Endothelial cell of umbilical vein (primary cell): ENCODE measurements around the gene RASD2. TPM values are rescaled to one million over a fixed set of nuclear protein-coding genes. Genes with fewer than 3 reads are reported as not detected.

Experiments used
- BruUV-seq: library from RNA; stranded (reverse); fragments of 400-500 nt; replicated peaks from 2 replicates; lab custom pipeline; 2021; lab: Mats Ljungman, UMichigan
- CTCF ChIA-PET: fragments of 300-600, 350-600 bp; sonication (Branson Sonifier 250); formaldehyde crosslinking; loops from one replicate; lab custom pipeline; 2021; ENCODE audit warnings: antibody characterized with exemption, inconsistent platforms; lab: Charles Lee
- POLR2A ChIA-PET: fragments of 300-600, 350-600 bp; sonication (Branson Sonifier 250); formaldehyde crosslinking; loops from one replicate; lab custom pipeline; 2021; ENCODE audit warnings: antibody characterized with exemption, inconsistent platforms; lab: Charles Lee
- DNase-seq: peaks from one replicate; pipeline ENCODE4 v3.0.0-alpha.2; 2011; ENCODE audit warnings: low read depth, low spot score
- FAIRE-seq: peaks from 2 replicates; lab custom pipeline; 2011; peaks lifted over from hg19 to GRCh38; lab: Jason Lieb, UNC
- H2AFZ ChIP-seq: 2 replicates; pipeline ENCODE4 v1.6.0; 2012; ENCODE audit warnings: low read depth, low read length, control low read depth, inconsistent platforms
- H3K27ac ChIP-seq: 2 replicates; pipeline ENCODE4 v1.5.1; 2011; ENCODE audit warnings: low read depth, mild to moderate bottlenecking, control low read depth, low read length, moderate library complexity; ENCODE audit not compliant: insufficient read depth
- H3K27me3 ChIP-seq, 2 experiments: 2 replicates each; pipeline versions ENCODE4 v1.6.0 to v1.6.1; 2011; ENCODE audit warnings: low read length in 2 of 2, mixed read lengths in 1 of 2; ENCODE audit not compliant: control insufficient read depth in 2 of 2, insufficient read depth in 2 of 2
- H3K36me3 ChIP-seq, 2 experiments: 2 replicates in 1 of 2; 3 replicates in 1 of 2; pipeline ENCODE4 v1.5.1; 2011; ENCODE audit warnings: low read length in 2 of 2, mild to moderate bottlenecking in 1 of 2, moderate library complexity in 1 of 2; ENCODE audit not compliant: control insufficient read depth in 2 of 2, insufficient read depth in 2 of 2; ENCODE audit errors: extremely low read depth in 1 of 2
- H3K4me1 ChIP-seq: 3 replicates; pipeline ENCODE4 v1.5.1; 2011; ENCODE audit warnings: mild to moderate bottlenecking, low read length; ENCODE audit not compliant: control insufficient read depth, insufficient read depth; ENCODE audit errors: extremely low read depth
- H3K4me2 ChIP-seq: 2 replicates; pipeline ENCODE4 v1.6.1; 2011; ENCODE audit warnings: low read length, control low read depth, mixed read lengths; ENCODE audit not compliant: insufficient read depth
- H3K4me3 ChIP-seq, 3 experiments: fragments of 200-600 bp in 1 of 3; sonication (generic), shearing (Covaris generic) in 1 of 3; replicated peaks in 1 of 3; 2 replicates each; pipeline ENCODE4 v1.5.1; 2011 to 2016; ENCODE audit warnings: control low read depth in 3 of 3, low read length in 3 of 3, mild to moderate bottlenecking in 2 of 3, inconsistent platforms in 1 of 3, low read depth in 1 of 3, moderate library complexity in 1 of 3; ENCODE audit not compliant: insufficient read depth in 1 of 3
- H3K79me2 ChIP-seq: 2 replicates; pipeline ENCODE4 v1.6.0; 2012; ENCODE audit warnings: low read length, inconsistent platforms; ENCODE audit not compliant: control insufficient read depth, insufficient read depth
- H3K9ac ChIP-seq: replicated peaks from 2 replicates; pipeline ENCODE3; 2011; ENCODE audit warnings: low read length, control low read depth; ENCODE audit not compliant: insufficient read depth; ENCODE audit errors: extremely low read depth
- H3K9me1 ChIP-seq: replicated peaks from 3 replicates; pipeline ENCODE4 v1.6.0; 2011; ENCODE audit warnings: mild to moderate bottlenecking, low read length; ENCODE audit not compliant: control insufficient read depth, insufficient read depth; ENCODE audit errors: extremely low read depth
- H3K9me3 ChIP-seq: replicated peaks from 2 replicates; pipeline ENCODE4 v1.5.1; 2012; ENCODE audit warnings: low read length, inconsistent platforms; ENCODE audit not compliant: control insufficient read depth, insufficient read depth
- H4K20me1 ChIP-seq: replicated peaks from 2 replicates; pipeline ENCODE3; 2011; ENCODE audit warnings: mild to moderate bottlenecking, low read length; ENCODE audit not compliant: control insufficient read depth, insufficient read depth; ENCODE audit errors: extremely low read depth
- EZH2 ChIP-seq: IDR thresholded peaks from 2 replicates; pipeline ENCODE4 v1.6.1; 2012; ENCODE audit warnings: borderline replicate concordance, low read depth, mild to moderate bottlenecking, moderate library complexity, low read length, inconsistent platforms; ENCODE audit not compliant: severe bottlenecking
- FOS ChIP-seq: IDR thresholded peaks from 2 replicates; pipeline ENCODE4 v1.6.1; 2011; ENCODE audit warnings: mild to moderate bottlenecking, low read length, moderate library complexity, borderline replicate concordance; ENCODE audit not compliant: insufficient read depth
- GATA2 ChIP-seq: IDR thresholded peaks from 2 replicates; pipeline ENCODE4 v1.7.0; 2011; ENCODE audit warnings: low read depth, mild to moderate bottlenecking, moderate library complexity, mixed read lengths, low read length; ENCODE audit not compliant: insufficient read length, insufficient read depth
- JUN ChIP-seq: IDR thresholded peaks from 2 replicates; pipeline ENCODE4 v1.6.1; 2011; ENCODE audit warnings: borderline replicate concordance, low read depth; ENCODE audit not compliant: insufficient read length, insufficient read depth
- MYC ChIP-seq: IDR thresholded peaks from one replicate; pipeline ENCODE4 v1.6.1; 2011; ENCODE audit warnings: mild to moderate bottlenecking, low read depth, low read length
- POLR2A ChIP-seq: IDR thresholded peaks from 2 replicates; pipeline ENCODE4 v1.6.1; 2012; ENCODE audit warnings: low read depth, mild to moderate bottlenecking, control low read depth, low read length
- POLR2AphosphoS5 ChIP-seq: IDR thresholded peaks from 2 replicates; pipeline ENCODE4 v1.6.1; 2012; ENCODE audit warnings: low read depth, mild to moderate bottlenecking, control low read depth, low read length, moderate library complexity; ENCODE audit not compliant: insufficient read depth
- dilution Hi-C: fragments of 300-500 bp; cut with MboI; formaldehyde crosslinking; loops from one replicate; pipeline ENCODE4 v1.15.0; 2019; ENCODE audit warnings: low sequenced_read_pairs; ENCODE audit not compliant: extremely low pct_ligation_motif_present
- intact Hi-C: fragments of 100-400 bp; cut with micrococcal nuclease; formaldehyde crosslinking; loops from one replicate; pipeline ENCODE4 v1.10.0; 2022
- polyA plus RNA-seq, 4 experiments: library from polyadenylated mRNA; depleted of rRNA in 3 of 4; stranded (reverse) in 3 of 4; unstranded in 1 of 4; fragments of >200 nt; gene quantifications; 2 replicates each; pipeline versions ENCODE4 v1.2.1 to v1.2.3, GENCODE V29; 2011 to 2012; ENCODE audit warnings: missing spikeins in 1 of 4
- total RNA-seq: library from RNA; stranded (reverse); gene quantifications from 2 replicates; pipeline ENCODE4 v1.2.3, GENCODE V29; 2021
- TF ChIP-seq, protein P1 (sequence below), 2 donors: IDR thresholded peaks; 1 replicate in 1 of 2; 2 replicates in 1 of 2; pipeline ENCODE4 v1.5.1; 2011; ENCODE audit warnings: low read length in 2 of 2, mild to moderate bottlenecking in 2 of 2, moderate library complexity in 2 of 2, control low read depth in 1 of 2, inconsistent platforms in 1 of 2, low read depth in 1 of 2; ENCODE audit not compliant: insufficient read depth in 1 of 2; ENCODE audit errors: extremely low read depth in 1 of 2
- TF ChIP-seq, protein P2 (sequence below): IDR thresholded peaks from 2 replicates; pipeline ENCODE4 v1.6.1; 2011; ENCODE audit not compliant: insufficient read depth, insufficient read length

Gene RASD2
- total and polyA plus RNA-seq, 2 donors (not counting 3 experiments of a cell fraction or from before 2014, with no cell fraction given), result not detected

GRCh38 chr22:35597692-35598395 lies 57.2 kb downstream of the RASD2 start:
- Histone ChIP-seq H3K4me3 (no peak overlapping the region), H3K4me1 (no peaks in the 10 kb centered on the region), H4K20me1 (no peaks in the 10 kb centered on the region), H3K27me3 (no peaks in the 10 kb centered on the region), H3K9me1 (no peaks in the 10 kb centered on the region), H3K9ac (no peak overlapping the region), H3K27ac (no peak overlapping the region), H3K79me2 (no peaks in the 10 kb centered on the region), H2AFZ (no peak overlapping the region), H3K9me3 (no peaks in the 10 kb centered on the region), H3K36me3 (no peaks in the 10 kb centered on the region), H3K4me2 (no peak overlapping the region)
- no peak for FAIRE-seq
- dilution Hi-C loops (no loop called here), intact Hi-C loops (no loop called here)
- POLR2A ChIA-PET, result no interaction called here
- no peak for DNase-seq
- BruUV-seq, result no TSS peak
- CTCF ChIA-PET, result interaction anchor here (1.0 kb wide), 1 partner anchor 12 kb away, joined by 4 read pairs; no protein-coding TSS in a partner anchor
- TF ChIP-seq, protein P1, sequence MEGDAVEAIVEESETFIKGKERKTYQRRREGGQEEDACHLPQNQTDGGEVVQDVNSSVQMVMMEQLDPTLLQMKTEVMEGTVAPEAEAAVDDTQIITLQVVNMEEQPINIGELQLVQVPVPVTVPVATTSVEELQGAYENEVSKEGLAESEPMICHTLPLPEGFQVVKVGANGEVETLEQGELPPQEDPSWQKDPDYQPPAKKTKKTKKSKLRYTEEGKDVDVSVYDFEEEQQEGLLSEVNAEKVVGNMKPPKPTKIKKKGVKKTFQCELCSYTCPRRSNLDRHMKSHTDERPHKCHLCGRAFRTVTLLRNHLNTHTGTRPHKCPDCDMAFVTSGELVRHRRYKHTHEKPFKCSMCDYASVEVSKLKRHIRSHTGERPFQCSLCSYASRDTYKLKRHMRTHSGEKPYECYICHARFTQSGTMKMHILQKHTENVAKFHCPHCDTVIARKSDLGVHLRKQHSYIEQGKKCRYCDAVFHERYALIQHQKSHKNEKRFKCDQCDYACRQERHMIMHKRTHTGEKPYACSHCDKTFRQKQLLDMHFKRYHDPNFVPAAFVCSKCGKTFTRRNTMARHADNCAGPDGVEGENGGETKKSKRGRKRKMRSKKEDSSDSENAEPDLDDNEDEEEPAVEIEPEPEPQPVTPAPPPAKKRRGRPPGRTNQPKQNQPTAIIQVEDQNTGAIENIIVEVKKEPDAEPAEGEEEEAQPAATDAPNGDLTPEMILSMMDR (IDR thresholded peaks at IDR 0.05; ENCODE audit: extremely low read depth in 1 of 2, insufficient read depth in 1 of 2, low read depth in 1 of 2, low read length in 2 of 2), result no peak
- TF ChIP-seq JUN (no peak), MYC (no peak), FOS (no peak), EZH2 (no peak), POLR2A (no peak), GATA2 (no peak), POLR2AphosphoS5 (no peak)
- TF ChIP-seq, protein P2, sequence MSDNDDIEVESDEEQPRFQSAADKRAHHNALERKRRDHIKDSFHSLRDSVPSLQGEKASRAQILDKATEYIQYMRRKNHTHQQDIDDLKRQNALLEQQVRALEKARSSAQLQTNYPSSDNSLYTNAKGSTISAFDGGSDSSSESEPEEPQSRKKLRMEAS, result no peak
